ENCODE data around the gene MOK. TPM values are rescaled to one million over a fixed set of nuclear protein-coding genes. Genes with fewer than 3 reads are reported as not detected.

Gene MOK
- total RNA-seq, 2 experiments from 2014 or later = 2.3 to 2.5 TPM

DNA sequence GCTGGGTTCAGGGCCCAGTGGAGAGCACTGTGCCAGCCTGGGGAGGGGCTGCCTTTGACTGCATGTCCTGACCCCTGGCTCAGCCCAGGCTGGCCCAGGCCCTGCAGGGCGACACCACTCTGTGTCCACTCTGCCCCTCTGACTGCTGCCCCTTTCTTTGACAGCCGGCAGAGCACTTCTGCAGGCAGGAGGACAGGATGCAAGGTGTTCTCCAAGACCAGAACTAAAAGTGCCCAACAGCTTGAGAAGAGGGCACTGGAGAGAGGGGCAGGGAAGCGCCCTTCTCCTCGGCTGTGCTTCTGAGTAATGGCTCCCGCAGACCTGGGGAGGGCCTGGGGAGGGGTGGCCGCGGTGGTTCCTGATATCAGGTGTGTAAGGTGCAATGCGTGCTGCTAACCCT is 92.6 kb downstream of the MOK start:
- Mint-ChIP-seq H3K9me3 (no peaks in the 10 kb centered on the region), H3K27ac (no peak overlapping the region), H3K36me3 (ENCODE audit: low read depth) (peaks cover 32% of the 10 kb centered on the region), H3K4me3 (no peak overlapping the region), H3K4me1 (ENCODE audit: low read depth) (no peaks in the 10 kb centered on the region), H3K27me3 (no peaks in the 10 kb centered on the region)
- ChIA-PET POLR2A (no interaction called here), CTCF (no interaction called here)
- Histone ChIP-seq H3K9me3 (ENCODE audit: control insufficient read depth in 1 of 2, insufficient read depth in 1 of 2, low read length in 2 of 2) (no peaks in the 10 kb centered on the region), H3K27me3 (ENCODE audit: control insufficient read depth in 1 of 2, insufficient read depth in 2 of 2, low read length in 2 of 2) (no peaks in the 10 kb centered on the region), H3K4me3 (ENCODE audit: low read length) (no peak overlapping the region), H3K4me1 (ENCODE audit: insufficient read depth, low read length) (peaks cover 3% of the 10 kb centered on the region), H3K27ac (ENCODE audit: low read depth in 1 of 2, low read length in 2 of 2) (no peak overlapping the region), H3K36me3 (ENCODE audit: insufficient read depth, low read length) (peaks cover 63% of the 10 kb centered on the region)
- ATAC-seq (ENCODE audit: poor library complexity) = no peak
- intact Hi-C loops (cut with DNase I, micrococcal nuclease) = no loop called here
- DNase-seq = no peak
- TF ChIP-seq, protein P1, sequence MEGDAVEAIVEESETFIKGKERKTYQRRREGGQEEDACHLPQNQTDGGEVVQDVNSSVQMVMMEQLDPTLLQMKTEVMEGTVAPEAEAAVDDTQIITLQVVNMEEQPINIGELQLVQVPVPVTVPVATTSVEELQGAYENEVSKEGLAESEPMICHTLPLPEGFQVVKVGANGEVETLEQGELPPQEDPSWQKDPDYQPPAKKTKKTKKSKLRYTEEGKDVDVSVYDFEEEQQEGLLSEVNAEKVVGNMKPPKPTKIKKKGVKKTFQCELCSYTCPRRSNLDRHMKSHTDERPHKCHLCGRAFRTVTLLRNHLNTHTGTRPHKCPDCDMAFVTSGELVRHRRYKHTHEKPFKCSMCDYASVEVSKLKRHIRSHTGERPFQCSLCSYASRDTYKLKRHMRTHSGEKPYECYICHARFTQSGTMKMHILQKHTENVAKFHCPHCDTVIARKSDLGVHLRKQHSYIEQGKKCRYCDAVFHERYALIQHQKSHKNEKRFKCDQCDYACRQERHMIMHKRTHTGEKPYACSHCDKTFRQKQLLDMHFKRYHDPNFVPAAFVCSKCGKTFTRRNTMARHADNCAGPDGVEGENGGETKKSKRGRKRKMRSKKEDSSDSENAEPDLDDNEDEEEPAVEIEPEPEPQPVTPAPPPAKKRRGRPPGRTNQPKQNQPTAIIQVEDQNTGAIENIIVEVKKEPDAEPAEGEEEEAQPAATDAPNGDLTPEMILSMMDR (IDR thresholded peaks at IDR 0.05) = no peak

- no peaks in the 10 kb centered on the region for H3K9me3 Mint-ChIP-seq
- Histone ChIP-seq H3K36me3 (ENCODE audit: insufficient read depth, low read length) (peaks cover 65% of the 10 kb centered on the region), H3K4me3 (ENCODE audit: low read length) (no peak overlapping the region), H3K27ac (ENCODE audit: low read depth in 1 of 2, low read length in 2 of 2) (no peak overlapping the region), H3K27me3 (ENCODE audit: control insufficient read depth in 1 of 2, insufficient read depth in 2 of 2, low read length in 2 of 2) (no peaks in the 10 kb centered on the region), H3K9me3 (ENCODE audit: control insufficient read depth in 1 of 2, insufficient read depth in 1 of 2, low read length in 2 of 2) (no peaks in the 10 kb centered on the region), H3K4me1 (ENCODE audit: insufficient read depth, low read length) (peaks cover 3% of the 10 kb centered on the region)
- no peak overlapping the region for H3K4me3 Mint-ChIP-seq
- ChIA-PET POLR2A (no interaction called here), CTCF (interaction anchor here (0.6 kb wide), 1 partner anchor 106 kb away, joined by 3 read pairs; no protein-coding TSS in a partner anchor)
- TF ChIP-seq, protein P1 (IDR thresholded peaks at IDR 0.05) = no peak
- H3K27me3 Mint-ChIP-seq = no peaks in the 10 kb centered on the region
- intact Hi-C loops (cut with DNase I, micrococcal nuclease) = no loop called here
- no peak overlapping the region for H3K27ac Mint-ChIP-seq
- no peaks in the 10 kb centered on the region for H3K4me1 Mint-ChIP-seq (ENCODE audit: low read depth)
- H3K36me3 Mint-ChIP-seq (ENCODE audit: low read depth) = peaks cover 43% of the 10 kb centered on the region
- DNase-seq (no peak), ATAC-seq (ENCODE audit: poor library complexity) (no peak)
These were observed 93.7 kb downstream of the MOK start for GRCh38 chr14:102211240-102211639.

- Mint-ChIP-seq H3K4me1 (ENCODE audit: low read depth) (no peaks in the 10 kb centered on the region), H3K36me3 (ENCODE audit: low read depth) (peaks cover 50% of the 10 kb centered on the region), H3K27me3 (no peaks in the 10 kb centered on the region), H3K9me3 (no peaks in the 10 kb centered on the region), H3K27ac (no peak overlapping the region), H3K4me3 (no peak overlapping the region)
- TF ChIP-seq, protein P1 (IDR thresholded peaks at IDR 0.05) = no peak
- DNase-seq = no peak
- ATAC-seq (ENCODE audit: poor library complexity) = no peak
- H3K4me3 ChIP-seq (ENCODE audit: low read length) = no peak overlapping the region
- peaks cover 67% of the 10 kb centered on the region for H3K36me3 ChIP-seq (ENCODE audit: insufficient read depth, low read length)
- H3K9me3 ChIP-seq (ENCODE audit: control insufficient read depth in 1 of 2, insufficient read depth in 1 of 2, low read length in 2 of 2) = no peaks in the 10 kb centered on the region
- CTCF ChIA-PET = no interaction called here
- H3K27me3 ChIP-seq (ENCODE audit: control insufficient read depth in 1 of 2, insufficient read depth in 2 of 2, low read length in 2 of 2) = no peaks in the 10 kb centered on the region
- POLR2A ChIA-PET = no interaction called here
- H3K27ac ChIP-seq (ENCODE audit: low read depth in 1 of 2, low read length in 2 of 2) = no peak overlapping the region
- no peaks in the 10 kb centered on the region for H3K4me1 ChIP-seq (ENCODE audit: insufficient read depth, low read length)
- intact Hi-C loops (cut with DNase I, micrococcal nuclease) = no loop called here
These were observed 94.4 kb downstream of the MOK start for GRCh38 chr14:102210421-102211042.
